ENCODE measurements around the gene ENTPD6. TPM values are rescaled to one million over a fixed set of nuclear protein-coding genes. Genes with fewer than 3 reads are reported as not detected.

The ENTPD6 gene
- total RNA-seq, 1 experiment from 2014 or later: 51.2 TPM

DNA sequence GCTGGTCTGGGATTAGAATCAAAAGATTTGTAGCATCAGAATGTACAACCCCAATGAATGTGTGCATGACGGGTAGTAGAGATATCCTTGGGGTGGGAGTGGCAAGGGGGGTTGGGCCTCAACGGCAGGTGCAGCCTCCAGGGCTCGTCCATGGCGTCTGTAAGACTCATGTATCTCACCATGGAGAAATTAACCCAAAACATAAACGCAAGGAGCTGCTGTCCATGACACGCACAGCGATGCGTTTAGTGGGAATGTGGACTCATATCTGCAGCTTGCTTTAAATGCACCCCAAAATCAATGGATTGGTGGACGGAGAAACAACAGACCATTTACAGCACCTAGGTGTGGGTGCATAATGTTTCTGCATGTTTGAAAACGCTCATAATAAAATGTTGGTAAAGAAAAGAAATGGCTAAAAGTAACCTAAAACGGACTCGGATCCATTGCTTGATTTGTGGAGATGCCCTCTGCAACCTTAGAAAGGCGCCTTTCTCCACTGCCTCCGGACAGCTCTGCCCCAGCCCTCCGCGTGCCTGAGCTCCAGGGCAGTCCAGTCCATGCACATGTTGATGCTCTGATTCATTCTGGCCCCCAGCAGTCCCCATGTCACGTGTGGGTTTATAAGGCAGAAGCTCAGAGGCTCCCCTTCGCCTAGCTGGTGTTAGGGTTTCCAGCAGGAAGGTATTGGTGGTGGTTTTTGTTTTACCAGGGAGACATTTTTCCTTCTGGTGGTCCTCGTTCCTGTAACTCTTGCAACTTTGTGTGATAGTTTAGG, 76.9 kb downstream of the ENTPD6 start:
- Histone ChIP-seq H3K4me3 (ENCODE audit: insufficient read depth, low read depth, low read length) (no peak overlapping the region), H3K36me3 (replicated peaks; ENCODE audit: control insufficient read depth, insufficient read depth, low read length) (peaks cover 17% of the 10 kb centered on the region), H3K27me3 (ENCODE audit: control insufficient read depth, insufficient read depth, low read length) (no peaks in the 10 kb centered on the region)
- no peak for DNase-seq

DNA sequence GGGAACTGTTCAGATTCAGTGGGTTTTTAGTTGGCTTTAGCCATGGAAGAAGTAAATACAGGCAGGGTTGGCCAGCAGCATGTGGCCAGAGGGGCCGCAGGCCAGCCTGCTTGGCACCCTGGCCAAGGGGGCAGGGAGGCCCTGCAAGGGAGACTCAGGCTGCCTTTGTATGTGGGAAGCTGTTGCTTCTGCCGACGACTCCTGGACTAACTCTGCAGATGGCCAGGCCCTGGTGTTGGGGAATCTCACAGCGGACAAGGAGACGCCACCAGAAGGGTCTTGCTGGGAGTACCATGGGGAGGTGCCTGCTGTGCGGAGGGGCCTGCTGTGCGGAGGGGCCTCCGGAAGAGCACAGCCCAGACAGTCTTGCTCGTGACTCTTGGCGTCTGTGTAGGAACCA, 77.5 kb downstream of the ENTPD6 start:
- peak; percentile 32 for DNase-seq
- no peak overlapping the region for H3K4me3 ChIP-seq (ENCODE audit: insufficient read depth, low read depth, low read length)
- peaks cover 20% of the 10 kb centered on the region for H3K36me3 ChIP-seq (replicated peaks; ENCODE audit: control insufficient read depth, insufficient read depth, low read length)
- no peaks in the 10 kb centered on the region for H3K27me3 ChIP-seq (ENCODE audit: control insufficient read depth, insufficient read depth, low read length)

DNA sequence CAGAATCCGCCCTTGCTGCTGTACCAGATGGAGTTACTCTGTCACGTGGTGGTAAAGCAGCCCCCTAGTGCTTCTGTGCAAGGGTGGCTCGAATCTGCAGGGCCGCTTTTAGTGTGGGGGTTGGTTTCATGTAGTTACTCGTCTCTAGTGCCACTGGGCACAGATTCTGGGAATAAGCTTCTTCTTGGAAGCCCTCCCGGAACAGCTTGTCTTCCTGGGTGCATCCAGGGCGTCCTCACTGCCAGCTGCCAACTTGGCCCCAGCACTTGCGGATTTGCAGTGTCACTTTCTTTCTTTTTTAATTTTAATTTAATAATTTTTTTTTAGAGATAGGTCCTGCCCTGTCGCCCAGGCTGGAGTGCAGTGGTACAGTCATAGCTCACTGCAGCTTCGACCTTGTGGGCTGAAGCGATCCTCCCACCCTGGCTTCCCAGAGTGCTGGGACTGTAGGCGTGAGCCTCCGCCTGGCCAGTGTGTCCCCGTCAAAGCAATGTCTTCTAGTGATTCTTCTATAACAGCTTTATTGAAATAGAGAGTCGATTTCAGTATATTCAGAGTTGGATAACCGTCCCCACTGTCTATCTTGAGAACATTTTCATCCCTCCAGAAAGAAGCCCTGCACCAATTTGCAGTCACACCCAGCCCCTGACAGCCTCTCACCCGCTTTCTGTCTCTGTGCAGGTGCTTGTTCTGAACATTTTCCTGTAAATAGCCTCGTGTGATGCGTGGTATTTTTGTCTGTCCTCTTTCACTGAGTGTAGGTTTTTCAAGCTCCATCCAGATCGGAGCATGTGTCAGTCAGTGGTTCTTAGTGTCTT, 78.2 kb downstream of the ENTPD6 start:
- H3K4me3 ChIP-seq (ENCODE audit: insufficient read depth, low read depth, low read length): no peak overlapping the region
- peak; percentile 23 for DNase-seq
- H3K27me3 ChIP-seq (ENCODE audit: control insufficient read depth, insufficient read depth, low read length): no peaks in the 10 kb centered on the region
- H3K36me3 ChIP-seq (replicated peaks; ENCODE audit: control insufficient read depth, insufficient read depth, low read length): peaks cover 20% of the 10 kb centered on the region

DNA sequence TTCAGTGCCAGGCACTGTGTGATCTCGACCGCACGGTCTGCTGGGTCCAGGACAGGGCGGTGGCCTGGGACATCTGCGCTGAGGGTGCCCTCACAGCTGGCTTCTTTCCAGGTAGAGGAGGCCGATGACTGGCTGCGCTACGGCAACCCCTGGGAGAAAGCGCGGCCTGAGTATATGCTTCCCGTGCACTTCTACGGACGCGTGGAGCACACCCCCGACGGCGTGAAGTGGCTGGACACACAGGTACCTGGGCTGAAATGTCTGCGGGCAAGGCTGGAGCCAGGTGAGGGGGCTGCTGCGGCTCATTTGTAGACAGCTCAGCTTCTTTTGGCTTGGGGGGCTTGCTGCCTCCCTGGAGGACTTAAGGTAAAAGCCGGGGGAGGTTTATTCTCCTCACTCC, 79.0 kb downstream of the ENTPD6 start:
- Histone ChIP-seq H3K4me3 (ENCODE audit: insufficient read depth, low read depth, low read length) (no peak overlapping the region), H3K36me3 (replicated peaks; ENCODE audit: control insufficient read depth, insufficient read depth, low read length) (peaks cover 18% of the 10 kb centered on the region), H3K27me3 (ENCODE audit: control insufficient read depth, insufficient read depth, low read length) (no peaks in the 10 kb centered on the region)
- DNase-seq: peak; percentile 36

DNA sequence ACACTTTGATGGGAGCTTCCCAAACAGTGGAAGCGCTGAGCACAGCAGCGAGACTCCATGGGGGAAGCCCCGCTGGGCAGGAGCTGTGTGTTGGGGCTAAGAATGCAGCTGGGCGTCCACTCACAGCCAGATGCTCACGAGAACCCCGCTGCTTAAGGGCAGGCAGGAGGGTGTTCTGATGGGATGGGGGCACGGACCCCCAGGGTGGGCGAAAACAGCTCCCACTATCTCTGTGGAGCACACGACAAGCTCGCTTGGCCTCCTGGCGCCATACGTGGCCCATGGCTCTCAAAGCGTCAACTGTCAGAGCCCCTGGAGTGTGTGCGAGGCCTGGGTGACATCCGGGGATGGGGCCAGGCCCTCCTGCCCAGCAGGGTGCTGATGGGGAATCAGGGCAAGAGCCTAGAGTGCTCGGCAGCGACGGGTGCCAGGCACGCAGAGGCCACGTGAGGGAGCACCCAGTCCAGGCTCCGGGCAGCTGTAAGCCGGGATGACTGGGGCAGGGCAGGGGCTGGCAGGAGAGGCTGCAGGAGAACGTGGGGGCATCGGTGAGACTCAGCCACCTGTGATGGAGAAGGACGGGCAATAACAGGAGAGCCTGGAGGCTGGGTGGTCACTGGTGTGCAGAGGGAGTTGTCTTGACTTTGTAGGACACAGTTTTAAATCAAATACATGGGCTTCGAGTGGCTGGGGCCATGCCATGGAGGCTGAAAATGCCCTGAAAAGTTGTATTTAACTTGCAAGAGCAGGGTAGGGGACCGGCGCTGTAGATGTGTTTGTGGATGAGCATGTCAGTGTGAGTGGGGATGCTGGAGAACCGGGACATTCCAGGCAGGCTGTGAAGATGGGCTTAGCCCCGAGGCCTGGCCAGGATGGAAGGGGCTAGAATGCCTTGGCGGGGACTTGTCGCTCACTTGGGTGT, 79.6 kb downstream of the ENTPD6 start:
- Histone ChIP-seq H3K4me3 (ENCODE audit: insufficient read depth, low read depth, low read length) (no peak overlapping the region), H3K36me3 (replicated peaks; ENCODE audit: control insufficient read depth, insufficient read depth, low read length) (peaks cover 19% of the 10 kb centered on the region), H3K27me3 (ENCODE audit: control insufficient read depth, insufficient read depth, low read length) (no peaks in the 10 kb centered on the region)
- peak; percentile 61 for DNase-seq

DNA sequence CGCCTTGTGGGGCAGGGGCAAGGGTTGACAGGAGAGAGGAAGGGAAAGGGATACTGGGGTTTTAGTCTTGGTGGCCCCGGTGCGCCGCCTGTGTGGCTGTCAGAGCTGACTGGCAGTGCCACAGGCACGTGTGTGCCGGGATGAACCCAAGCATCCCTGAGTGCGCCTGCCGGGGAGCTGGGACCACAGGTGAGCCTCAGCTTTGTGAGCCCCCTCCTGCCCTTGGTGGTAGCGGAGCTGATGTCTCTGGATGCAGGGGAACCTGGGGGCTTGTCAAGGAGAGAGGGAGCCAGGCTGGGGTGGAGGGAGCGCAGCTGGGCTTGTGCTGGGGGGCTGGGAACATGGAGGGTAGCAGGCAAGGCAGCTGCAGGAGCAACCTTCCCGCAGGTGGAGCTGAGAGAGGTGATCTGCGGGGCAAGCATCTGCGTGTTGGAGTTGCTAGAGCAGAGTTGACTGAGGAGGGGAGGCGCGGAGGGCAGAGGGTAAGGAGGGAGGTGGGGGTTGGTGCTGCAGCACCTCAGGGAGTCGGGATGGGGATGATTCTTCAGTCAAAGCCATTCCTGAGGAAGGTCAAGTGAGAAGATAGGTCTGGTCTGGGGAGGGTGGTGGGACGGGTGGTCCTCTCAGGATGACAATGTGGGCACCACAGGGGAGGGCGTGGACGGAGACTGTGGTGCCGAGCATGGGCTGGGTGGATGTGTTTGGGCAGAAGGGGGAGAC, 80.5 kb downstream of the ENTPD6 start:
- Histone ChIP-seq H3K4me3 (ENCODE audit: insufficient read depth, low read depth, low read length) (no peak overlapping the region), H3K36me3 (replicated peaks; ENCODE audit: control insufficient read depth, insufficient read depth, low read length) (peaks cover 19% of the 10 kb centered on the region), H3K27me3 (ENCODE audit: control insufficient read depth, insufficient read depth, low read length) (no peaks in the 10 kb centered on the region)
- peak; percentile 45 for DNase-seq

Other genes with a start within 250 kb of the ENTPD6 start
- gene CST7, start 246.4 kb upstream of the ENTPD6 start, total RNA-seq (2014; rRNA removed; shearing (Covaris generic)): not detected in 2 replicates
- gene APMAP, start 203.0 kb upstream of the ENTPD6 start, total RNA-seq (2014; rRNA removed; shearing (Covaris generic)): 63.5 and 69.0 TPM in 2 replicates
- not detected in 2 replicates for gene ACSS1, start 137.6 kb upstream of the ENTPD6 start, total RNA-seq (2014; rRNA removed; shearing (Covaris generic))
- not detected in 2 replicates for gene VSX1, start 113.6 kb upstream of the ENTPD6 start, total RNA-seq (2014; rRNA removed; shearing (Covaris generic))
- 52.0 and 57.1 TPM in 2 replicates for gene PYGB, start 52.4 kb downstream of the ENTPD6 start, total RNA-seq (2014; rRNA removed; shearing (Covaris generic))
- gene ABHD12, start 195.1 kb downstream of the ENTPD6 start, total RNA-seq (2014; rRNA removed; shearing (Covaris generic)): 36.4 and 37.2 TPM in 2 replicates
- gene GINS1, start 212.0 kb downstream of the ENTPD6 start, total RNA-seq (2014; rRNA removed; shearing (Covaris generic)): 46.6 and 48.9 TPM in 2 replicates